ENCODE measurements around the gene CD160.
"Not testable (repeated sequence)": the region's sequence is repeated elsewhere in the genome, so short reads cannot be mapped to it uniquely, and the experiment has no call there.

CD160 gene

DNA sequence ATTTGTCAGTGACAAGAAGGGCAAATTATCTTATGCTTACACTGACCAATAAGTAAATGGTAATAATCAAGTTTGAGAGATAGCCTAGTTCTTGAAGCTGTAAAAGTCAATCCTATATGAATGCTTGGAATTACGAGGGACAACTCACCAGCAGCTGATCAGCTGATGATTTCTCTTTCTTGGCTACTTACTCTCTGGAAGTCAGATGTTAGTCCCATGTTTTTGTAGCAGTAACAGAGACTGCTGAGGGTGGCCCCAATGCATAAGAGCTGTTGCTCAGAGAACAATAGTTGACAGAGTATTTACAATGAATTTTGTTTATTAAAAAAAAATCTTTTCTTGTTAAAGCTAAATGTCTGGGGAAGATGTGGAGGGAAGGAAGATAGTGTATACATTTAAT, 39.3 kb downstream of the CD160 start:
- Histone ChIP-seq H3K4me3 (ENCODE audit: low read length) (no peak overlapping the region), H3K27ac (ENCODE audit: low read length) (no peak overlapping the region), H3K4me1 (ENCODE audit: control insufficient read depth, insufficient read depth, low read length) (no peaks in the 10 kb centered on the region), H3K9me3 (ENCODE audit: control insufficient read depth, insufficient read depth, low read length) (peaks cover 2% of the 10 kb centered on the region; the same call in 1 of the 2 replicates), H3K27me3 (ENCODE audit: control insufficient read depth, insufficient read depth, low read length) (no peaks in the 10 kb centered on the region), H3K36me3 (ENCODE audit: control insufficient read depth, insufficient read depth, low read length) (peaks cover 2% of the 10 kb centered on the region; the same call in 1 of the 2 replicates)
- no CpG with 5 or more reads among the region's 1 CpG for WGBS (ENCODE audit: insufficient coverage, insufficient read length)
- DNase-seq (ENCODE audit: low read depth, low spot score) = no peak

GRCh38 chr1:145759721-145760120, 40.4 kb downstream of the CD160 start:
- no peak for DNase-seq (ENCODE audit: low read depth, low spot score)
- H3K36me3 ChIP-seq (ENCODE audit: control insufficient read depth, insufficient read depth, low read length) = peaks cover 2% of the 10 kb centered on the region; the same call in 1 of the 2 replicates

GRCh38 chr1:145760395-145760949, 41.2 kb downstream of the CD160 start:
- WGBS (ENCODE audit: insufficient coverage, insufficient read length) = no CpG with 5 or more reads among the region's 4 CpGs
- H3K4me1 ChIP-seq (ENCODE audit: control insufficient read depth, insufficient read depth, low read length); H3K27me3 ChIP-seq (ENCODE audit: control insufficient read depth, insufficient read depth, low read length); H3K4me3 ChIP-seq (ENCODE audit: low read length); H3K9me3 ChIP-seq (ENCODE audit: control insufficient read depth, insufficient read depth, low read length); DNase-seq (ENCODE audit: low read depth, low spot score); H3K27ac ChIP-seq (ENCODE audit: low read length); H3K36me3 ChIP-seq (ENCODE audit: control insufficient read depth, insufficient read depth, low read length): not testable (repeated sequence)

More at GRCh38 chr1:145759721-145760120, 40.4 kb downstream of the CD160 start:
- no peaks in the 10 kb centered on the region for H3K27me3 ChIP-seq (ENCODE audit: control insufficient read depth, insufficient read depth, low read length)
- peaks cover 2% of the 10 kb centered on the region; the same call in 1 of the 2 replicates for H3K9me3 ChIP-seq (ENCODE audit: control insufficient read depth, insufficient read depth, low read length)
- H3K4me3 ChIP-seq (ENCODE audit: low read length) = no peak overlapping the region
- no peaks in the 10 kb centered on the region for H3K4me1 ChIP-seq (ENCODE audit: control insufficient read depth, insufficient read depth, low read length)
- WGBS (ENCODE audit: insufficient coverage, insufficient read length) = no CpG with 5 or more reads among the region's 1 CpG
- H3K27ac ChIP-seq (ENCODE audit: low read length) = no peak overlapping the region

- not testable (repeated sequence) for H3K27ac ChIP-seq (ENCODE audit: low read length); H3K36me3 ChIP-seq (ENCODE audit: control insufficient read depth, insufficient read depth, low read length); H3K27me3 ChIP-seq (ENCODE audit: control insufficient read depth, insufficient read depth, low read length); H3K4me1 ChIP-seq (ENCODE audit: control insufficient read depth, insufficient read depth, low read length); H3K9me3 ChIP-seq (ENCODE audit: control insufficient read depth, insufficient read depth, low read length); DNase-seq (ENCODE audit: low read depth, low spot score); H3K4me3 ChIP-seq (ENCODE audit: low read length)
- WGBS (ENCODE audit: insufficient coverage, insufficient read length) = no CpG with 5 or more reads among the region's 11 CpGs
Observed at GRCh38 chr1:145761498-145761897, 42.2 kb downstream of the CD160 start.

GRCh38 chr1:145762001-145762400, 42.7 kb downstream of the CD160 start:
- not testable (repeated sequence) for H3K27ac ChIP-seq (ENCODE audit: low read length); H3K36me3 ChIP-seq (ENCODE audit: control insufficient read depth, insufficient read depth, low read length); H3K4me3 ChIP-seq (ENCODE audit: low read length); H3K9me3 ChIP-seq (ENCODE audit: control insufficient read depth, insufficient read depth, low read length); H3K27me3 ChIP-seq (ENCODE audit: control insufficient read depth, insufficient read depth, low read length); H3K4me1 ChIP-seq (ENCODE audit: control insufficient read depth, insufficient read depth, low read length); DNase-seq (ENCODE audit: low read depth, low spot score)
- WGBS (ENCODE audit: insufficient coverage, insufficient read length) = no CpG with 5 or more reads among the region's 2 CpGs

- H3K4me1 ChIP-seq (ENCODE audit: control insufficient read depth, insufficient read depth, low read length); H3K27ac ChIP-seq (ENCODE audit: low read length); H3K27me3 ChIP-seq (ENCODE audit: control insufficient read depth, insufficient read depth, low read length); DNase-seq (ENCODE audit: low read depth, low spot score); H3K9me3 ChIP-seq (ENCODE audit: control insufficient read depth, insufficient read depth, low read length); H3K4me3 ChIP-seq (ENCODE audit: low read length); H3K36me3 ChIP-seq (ENCODE audit: control insufficient read depth, insufficient read depth, low read length): not testable (repeated sequence)
- no CpG with 5 or more reads among the region's 52 CpGs for WGBS (ENCODE audit: insufficient coverage, insufficient read length)
Observed at GRCh38 chr1:145764231-145764940, 45.1 kb downstream of the CD160 start.

GRCh38 chr1:145765127-145765526, 45.8 kb downstream of the CD160 start:
- no CpG with 5 or more reads among the region's 3 CpGs for WGBS (ENCODE audit: insufficient coverage, insufficient read length)
- not testable (repeated sequence) for DNase-seq (ENCODE audit: low read depth, low spot score); H3K27ac ChIP-seq (ENCODE audit: low read length); H3K36me3 ChIP-seq (ENCODE audit: control insufficient read depth, insufficient read depth, low read length); H3K4me1 ChIP-seq (ENCODE audit: control insufficient read depth, insufficient read depth, low read length); H3K9me3 ChIP-seq (ENCODE audit: control insufficient read depth, insufficient read depth, low read length); H3K27me3 ChIP-seq (ENCODE audit: control insufficient read depth, insufficient read depth, low read length); H3K4me3 ChIP-seq (ENCODE audit: low read length)

DNA sequence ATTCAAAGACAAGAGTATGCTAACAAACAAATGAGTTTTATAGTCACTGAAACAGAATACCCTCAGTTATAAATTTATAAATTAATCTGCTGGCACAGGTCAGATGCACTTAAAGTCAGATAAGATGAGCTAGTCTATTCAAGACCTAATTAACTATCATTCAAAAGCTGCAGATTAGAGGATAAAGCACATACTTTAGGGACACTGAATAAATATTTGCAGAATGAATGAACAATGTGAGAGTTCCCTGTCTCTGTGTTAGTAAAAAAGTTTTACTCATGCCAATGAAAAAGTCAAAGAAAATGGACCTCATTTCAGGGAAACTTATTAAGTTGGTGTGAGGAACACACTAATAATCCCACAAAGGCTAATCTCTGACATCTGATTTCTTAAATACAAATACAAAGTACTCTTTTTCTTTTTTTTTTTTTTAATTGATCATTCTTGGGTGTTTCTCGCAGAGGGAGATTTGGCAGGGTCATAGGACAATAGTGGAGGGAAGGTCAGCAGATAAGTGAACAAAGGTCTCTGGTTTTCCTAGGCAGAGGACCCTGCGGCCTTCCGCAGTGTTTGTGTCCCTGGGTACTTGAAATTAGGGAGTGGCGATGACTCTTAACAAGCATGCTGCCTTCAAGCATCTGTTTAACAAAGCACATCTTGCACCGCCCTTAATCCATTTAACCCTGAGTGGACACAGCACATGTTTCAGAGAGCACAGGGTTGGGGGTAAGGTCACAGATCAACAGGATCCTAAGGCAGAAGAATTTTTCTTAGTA, 46.5 kb downstream of the CD160 start:
- DNase-seq (ENCODE audit: low read depth, low spot score); H3K27me3 ChIP-seq (ENCODE audit: control insufficient read depth, insufficient read depth, low read length); H3K4me3 ChIP-seq (ENCODE audit: low read length); H3K4me1 ChIP-seq (ENCODE audit: control insufficient read depth, insufficient read depth, low read length); H3K9me3 ChIP-seq (ENCODE audit: control insufficient read depth, insufficient read depth, low read length); H3K36me3 ChIP-seq (ENCODE audit: control insufficient read depth, insufficient read depth, low read length); H3K27ac ChIP-seq (ENCODE audit: low read length): not testable (repeated sequence)
- WGBS (ENCODE audit: insufficient coverage, insufficient read length) = no CpG with 5 or more reads among the region's 5 CpGs

GRCh38 chr1:145766926-145767325, 47.6 kb downstream of the CD160 start:
- H3K4me3 ChIP-seq (ENCODE audit: low read length); H3K9me3 ChIP-seq (ENCODE audit: control insufficient read depth, insufficient read depth, low read length); H3K27me3 ChIP-seq (ENCODE audit: control insufficient read depth, insufficient read depth, low read length); H3K4me1 ChIP-seq (ENCODE audit: control insufficient read depth, insufficient read depth, low read length); H3K27ac ChIP-seq (ENCODE audit: low read length); H3K36me3 ChIP-seq (ENCODE audit: control insufficient read depth, insufficient read depth, low read length); DNase-seq (ENCODE audit: low read depth, low spot score): not testable (repeated sequence)
- WGBS (ENCODE audit: insufficient coverage, insufficient read length) = no CpG with 5 or more reads among the region's 29 CpGs

DNA sequence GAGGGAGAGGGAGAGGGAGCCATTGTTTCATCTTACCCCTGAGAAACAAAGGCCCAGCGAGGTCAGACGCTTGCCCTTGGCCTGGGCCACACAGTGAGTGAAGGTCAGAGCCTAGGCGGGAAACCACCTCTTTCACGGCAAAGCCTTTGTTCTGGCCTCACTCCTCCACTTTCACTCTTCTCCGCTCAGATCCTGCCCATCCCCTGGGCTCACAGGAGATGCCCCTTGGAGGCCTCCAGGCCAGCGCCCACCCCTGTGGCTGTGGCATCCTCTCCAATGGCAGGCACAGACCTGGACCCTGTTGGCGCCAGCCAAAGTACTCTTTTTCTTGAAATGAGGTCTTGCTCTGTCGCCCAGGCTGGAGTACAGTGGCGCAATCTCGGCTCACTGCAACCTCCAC, 48.7 kb downstream of the CD160 start:
- not testable (repeated sequence) for H3K27ac ChIP-seq (ENCODE audit: low read length); H3K4me3 ChIP-seq (ENCODE audit: low read length); DNase-seq (ENCODE audit: low read depth, low spot score); H3K4me1 ChIP-seq (ENCODE audit: control insufficient read depth, insufficient read depth, low read length); H3K27me3 ChIP-seq (ENCODE audit: control insufficient read depth, insufficient read depth, low read length); H3K9me3 ChIP-seq (ENCODE audit: control insufficient read depth, insufficient read depth, low read length); H3K36me3 ChIP-seq (ENCODE audit: control insufficient read depth, insufficient read depth, low read length)
- WGBS (ENCODE audit: insufficient coverage, insufficient read length) = no CpG with 5 or more reads among the region's 10 CpGs

Measured in iPS DF 6.9 (cell line).